Stimulated activated CD4-positive, alpha-beta T cell treated with anti-CD3 and anti-CD28 coated beads, Interleukin-12 subunit alpha, Interleukin-12 subunit beta, amount 100 ng/mL, for 24 hours (primary cell): ENCODE measurements around the gene KLRF1.
"Not testable (repeated sequence)": the region's sequence is repeated elsewhere in the genome, so short reads cannot be mapped to it uniquely, and the experiment has no call there.

Experiments used
- DNase-seq, 2 experiments: peaks; one replicate each; pipeline ENCODE4 v3.0.0-alpha.2; 2020; ENCODE audit warnings: low read depth in 2 of 2

Gene KLRF1

DNA sequence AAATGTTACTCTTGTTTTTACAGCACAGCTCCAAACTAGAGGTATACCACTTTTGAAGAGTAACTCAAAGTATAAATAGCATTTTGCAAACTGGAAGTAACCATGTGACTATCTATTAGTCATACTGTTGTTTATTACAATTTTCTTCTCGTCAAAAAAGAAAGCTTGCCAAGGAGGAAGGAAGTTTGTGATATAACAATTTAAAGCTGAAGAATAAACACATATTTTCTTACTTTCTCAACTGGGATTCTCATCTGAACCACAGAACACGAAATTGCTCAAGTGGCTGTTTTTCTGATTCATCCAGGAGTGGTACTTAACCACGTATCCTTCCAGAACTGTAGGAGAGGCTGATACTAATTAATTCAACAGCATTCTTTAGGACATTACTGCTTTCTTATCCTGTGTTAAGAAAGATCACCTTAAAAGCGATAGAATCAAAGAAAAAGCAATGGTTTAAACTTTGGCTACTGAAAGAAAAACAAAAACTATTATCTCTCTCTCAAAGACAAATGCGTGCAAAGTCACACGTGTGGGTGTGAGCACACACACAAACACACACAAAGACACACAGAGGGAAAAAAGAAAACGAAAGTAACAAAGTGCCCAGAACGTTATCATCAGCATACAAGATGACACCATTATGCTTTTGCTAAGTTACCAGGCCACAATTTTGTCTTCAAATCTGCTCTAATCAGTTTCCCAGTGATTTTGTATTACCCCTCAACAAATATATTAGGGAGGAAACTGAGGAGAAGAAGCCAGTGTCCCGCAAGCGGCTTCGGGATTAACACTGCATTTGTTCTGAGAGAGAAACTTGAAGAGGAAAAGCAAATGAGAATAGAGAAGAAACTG, 42.3 kb downstream of the KLRF1 start, which contains the start of gene CLEC2B:
Gene CLEC2B, minus strand, starts transcription at position 48 of the 855 bp plus-strand sequence.
- DNase-seq, result no peak

DNA sequence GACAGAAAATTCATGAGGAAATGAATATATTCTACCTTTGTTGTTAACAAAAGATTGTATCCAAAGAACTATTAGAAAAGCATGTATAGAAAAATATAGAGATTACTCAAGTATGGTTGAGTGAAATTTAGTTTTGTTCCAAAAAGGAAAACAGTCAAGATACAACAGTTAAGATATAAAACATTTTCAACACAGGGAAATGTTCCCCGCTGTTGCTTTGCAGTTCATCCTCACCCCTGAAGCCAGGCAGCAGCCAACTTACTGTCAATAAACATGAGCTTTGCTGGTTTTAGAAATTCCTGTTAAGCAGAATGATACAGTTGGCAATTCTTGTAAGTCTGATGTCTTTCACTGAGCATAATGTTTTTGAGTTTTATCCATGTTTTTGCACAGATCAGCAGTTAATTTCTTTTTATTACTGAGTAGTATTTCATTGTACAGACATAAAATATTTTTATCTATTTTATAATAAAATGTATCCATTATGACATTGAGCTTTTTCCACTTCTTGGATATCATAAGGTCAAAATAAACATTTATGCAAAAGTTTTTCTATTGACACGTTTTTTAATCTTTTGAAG, 43.1 kb downstream of the KLRF1 start:
- DNase-seq, result no peak

DNA sequence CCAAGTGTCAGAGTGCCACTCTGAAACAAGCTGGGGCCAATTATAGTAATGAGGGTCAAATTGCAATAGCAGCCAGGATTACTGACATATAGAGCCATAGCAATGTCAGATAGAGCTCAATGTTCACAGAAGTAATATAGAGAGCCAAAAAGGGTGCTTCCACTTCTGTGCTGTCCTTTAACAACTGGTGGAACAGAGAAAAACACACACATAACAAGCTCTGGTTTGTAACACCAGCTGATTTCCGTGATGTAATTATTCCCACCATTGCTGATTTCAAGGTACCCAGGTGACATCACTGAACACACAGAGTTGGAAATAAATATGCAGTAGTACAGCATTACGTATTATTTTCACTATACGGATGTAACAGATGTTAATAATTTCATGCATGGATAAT, 44.9 kb downstream of the KLRF1 start:
- DNase-seq, result no peak

DNA sequence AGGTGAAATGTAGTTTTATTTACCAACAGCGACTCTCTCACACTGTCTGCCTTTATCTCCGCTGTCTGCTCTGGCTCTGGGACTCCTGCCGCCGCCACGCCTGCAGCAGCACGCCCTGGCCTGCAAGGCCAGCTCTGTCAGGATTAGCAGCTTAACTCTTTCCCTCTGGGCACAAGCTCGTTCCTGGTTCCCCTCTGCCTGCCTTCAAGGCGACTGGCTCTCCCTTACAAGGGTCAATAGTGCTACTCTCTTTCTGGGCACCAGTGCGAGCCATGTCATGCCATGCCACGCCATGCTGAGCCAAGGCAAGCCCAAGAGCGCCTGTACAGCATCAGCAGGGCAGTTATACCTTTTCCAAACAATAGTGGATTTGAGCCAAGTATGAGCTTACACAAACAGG, 45.5 kb downstream of the KLRF1 start:
- DNase-seq, result no peak

DNA sequence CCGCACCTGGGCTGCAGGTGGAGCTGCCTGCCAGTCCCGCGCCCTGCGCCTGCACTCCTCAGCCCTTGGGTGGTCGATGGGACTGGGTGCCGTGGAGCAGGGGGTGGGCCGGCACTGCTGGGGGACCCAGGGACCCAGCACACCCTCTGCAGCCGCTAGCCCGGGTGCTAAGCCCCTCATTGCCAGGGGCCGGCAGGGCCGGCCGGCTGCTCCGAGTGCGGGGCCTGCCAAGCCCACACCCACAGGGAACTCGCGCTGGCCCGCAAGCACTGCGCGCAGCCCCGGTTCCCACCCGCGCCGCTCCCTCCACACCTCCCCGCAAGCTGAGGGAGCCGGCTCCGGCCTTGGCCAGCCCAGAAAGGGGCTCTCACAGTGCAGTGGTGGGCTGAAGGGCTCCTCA, 48.8 kb downstream of the KLRF1 start:
- not testable (repeated sequence) for DNase-seq

- DNase-seq, result no peak
These were observed 53.3 kb downstream of the KLRF1 start for GRCh38 chr12:9880532-9881078.

GRCh38 chr12:9881246-9881645, 54.0 kb downstream of the KLRF1 start, which contains the start of gene KLRF2:
TSS of gene KLRF2 (plus strand) at chr12:9881489. CDS start at chr12:9881596, 107 bp downstream.
- DNase-seq, result no peak

DNA sequence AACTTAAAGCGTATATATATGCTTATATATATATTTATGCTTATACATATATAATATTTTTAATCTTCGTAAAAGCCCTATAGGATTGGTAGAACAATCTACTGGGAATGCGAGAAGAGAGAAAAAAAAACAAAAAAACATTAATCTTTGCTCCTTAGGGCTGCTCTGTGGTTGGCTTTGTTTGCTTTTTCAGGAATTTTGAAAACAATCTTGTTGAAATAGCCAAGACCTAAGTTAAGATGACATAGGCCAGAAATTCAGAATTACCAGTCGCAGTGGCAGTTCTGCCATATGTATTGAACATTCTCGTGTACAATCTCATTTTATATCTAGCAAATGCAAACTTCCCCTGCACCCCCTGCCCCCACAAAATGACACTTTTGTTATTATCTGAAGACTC, 54.7 kb downstream of the KLRF1 start:
- DNase-seq, result no peak

- no peak for DNase-seq
These were observed 55.9 kb downstream of the KLRF1 start for GRCh38 chr12:9883175-9883574.

DNA sequence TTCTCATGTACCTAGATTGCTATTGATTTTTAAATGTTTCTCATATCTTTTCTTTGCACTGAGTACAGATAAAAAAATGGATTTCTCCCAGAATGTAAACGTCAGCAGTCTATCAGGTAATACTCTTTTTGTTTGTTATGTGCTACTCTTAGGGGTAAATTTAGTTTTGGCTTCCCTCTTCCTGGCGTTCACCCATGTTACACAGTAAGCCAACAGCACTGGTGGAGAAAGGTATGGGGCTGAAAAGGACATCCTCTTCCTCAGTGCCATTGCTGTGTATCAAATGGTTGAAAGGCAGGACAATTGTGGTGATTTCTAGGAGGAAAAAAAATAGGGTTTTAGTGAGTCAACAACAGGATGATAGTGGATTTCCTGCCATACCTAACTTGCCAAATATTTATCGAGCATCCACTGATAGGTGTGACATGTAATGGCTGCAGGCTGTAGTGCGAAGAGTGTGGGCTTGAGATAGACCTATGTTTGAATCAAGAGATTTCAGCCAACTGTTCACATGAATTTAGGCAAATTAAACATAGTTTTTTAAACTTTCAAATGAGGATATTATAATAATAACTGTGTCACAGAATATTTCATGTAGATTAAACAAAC, 61.5 kb downstream of the KLRF1 start:
- no peak for DNase-seq
